ENCODE results near the gene KIAA1549. TPM values are rescaled to one million over a fixed set of nuclear protein-coding genes. Genes with fewer than 3 reads are reported as not detected.

Gene KIAA1549
- polyA plus RNA-seq, 1 experiment = 2.5 TPM

- ChIA-PET CTCF (no interaction called here), POLR2A (no interaction called here)
- Histone ChIP-seq H3K4me3 (ENCODE audit: low read depth, low read length) (no peak overlapping the region), H3K36me3 (ENCODE audit: control insufficient read depth, insufficient read depth, low read length) (no peaks in the 10 kb centered on the region), H3K27me3 (ENCODE audit: control insufficient read depth, insufficient read depth, low read length) (no peaks in the 10 kb centered on the region)
- DNase-seq (ENCODE audit: low read depth) = no peak
- no peak for TF ChIP-seq CTCF (IDR thresholded peaks at IDR 0.05; ENCODE audit: insufficient read depth, low read depth, low read length)
Observed at GRCh38 chr7:138809346-138809745, 171.8 kb downstream of the KIAA1549 start.

- POLR2A ChIA-PET = no interaction called here
- H3K36me3 ChIP-seq (ENCODE audit: control insufficient read depth, insufficient read depth, low read length) = no peaks in the 10 kb centered on the region
- no peaks in the 10 kb centered on the region; the same call in 1 of the 2 replicates for H3K27me3 ChIP-seq (ENCODE audit: control insufficient read depth, insufficient read depth, low read length)
- TF ChIP-seq CTCF (IDR thresholded peaks at IDR 0.05; ENCODE audit: insufficient read depth, low read depth, low read length) = no peak
- DNase-seq (ENCODE audit: low read depth) = no peak
- CTCF ChIA-PET = no interaction called here
- no peak overlapping the region for H3K4me3 ChIP-seq (ENCODE audit: low read depth, low read length)
Observed at GRCh38 chr7:138804618-138805017, 176.6 kb downstream of the KIAA1549 start.

GRCh38 chr7:138802706-138803105 lies 178.5 kb downstream of the KIAA1549 start:
- TF ChIP-seq CTCF (IDR thresholded peaks at IDR 0.05; ENCODE audit: insufficient read depth, low read depth, low read length) = no peak
- no peak for DNase-seq (ENCODE audit: low read depth)
- H3K27me3 ChIP-seq (ENCODE audit: control insufficient read depth, insufficient read depth, low read length) = no peaks in the 10 kb centered on the region; the same call in none of the 2 replicates
- H3K36me3 ChIP-seq (ENCODE audit: control insufficient read depth, insufficient read depth, low read length) = no peaks in the 10 kb centered on the region
- ChIA-PET CTCF (no interaction called here), POLR2A (no interaction called here)
- no peak overlapping the region for H3K4me3 ChIP-seq (ENCODE audit: low read depth, low read length)

GRCh38 chr7:138801256-138801655 lies 179.9 kb downstream of the KIAA1549 start:
- POLR2A ChIA-PET = no interaction called here
- Histone ChIP-seq H3K27me3 (ENCODE audit: control insufficient read depth, insufficient read depth, low read length) (no peaks in the 10 kb centered on the region; the same call in none of the 2 replicates), H3K4me3 (ENCODE audit: low read depth, low read length) (no peak overlapping the region), H3K36me3 (ENCODE audit: control insufficient read depth, insufficient read depth, low read length) (no peaks in the 10 kb centered on the region)
- CTCF ChIA-PET = no interaction called here
- no peak for DNase-seq (ENCODE audit: low read depth)
- no peak for TF ChIP-seq CTCF (IDR thresholded peaks at IDR 0.05; ENCODE audit: insufficient read depth, low read depth, low read length)

GRCh38 chr7:138799336-138800000 lies 181.7 kb downstream of the KIAA1549 start:
- H3K4me3 ChIP-seq (ENCODE audit: low read depth, low read length) = no peak overlapping the region
- DNase-seq (ENCODE audit: low read depth) = no peak
- H3K36me3 ChIP-seq (ENCODE audit: control insufficient read depth, insufficient read depth, low read length) = no peaks in the 10 kb centered on the region
- no peaks in the 10 kb centered on the region; the same call in none of the 2 replicates for H3K27me3 ChIP-seq (ENCODE audit: control insufficient read depth, insufficient read depth, low read length)
- ChIA-PET CTCF (no interaction called here), POLR2A (no interaction called here)
- TF ChIP-seq CTCF (IDR thresholded peaks at IDR 0.05; ENCODE audit: insufficient read depth, low read depth, low read length) = no peak
